ENCODE results near the gene NUDT21.
"Not testable (repeated sequence)": the region's sequence is repeated elsewhere in the genome, so short reads cannot be mapped to it uniquely, and the experiment has no call there.

The NUDT21 gene

GRCh38 chr16:56450986-56451752 lies at the start of gene NUDT21, which contains the start of gene OGFOD1:
NUDT21 (minus strand) TSS chr16:56451332; CDS start chr16:56451202, 130 bp downstream.
OGFOD1 (plus strand) TSS chr16:56451554; CDS start chr16:56451613, 59 bp downstream.
- DNase-seq (ENCODE audit: low read depth): peak; percentile 78

GRCh38 chr16:56493815-56494214 lies 42.7 kb upstream of the NUDT21 start:
- no peak for DNase-seq (ENCODE audit: low read depth)

GRCh38 chr16:56493126-56493525 lies 42.0 kb upstream of the NUDT21 start:
- no peak for DNase-seq (ENCODE audit: low read depth)

- no peak for DNase-seq (ENCODE audit: low read depth)
Observed at GRCh38 chr16:56491657-56492261, 40.6 kb upstream of the NUDT21 start.

GRCh38 chr16:56488868-56489267 lies 37.7 kb upstream of the NUDT21 start:
- not testable (repeated sequence) for DNase-seq (ENCODE audit: low read depth)

GRCh38 chr16:56488035-56488434 lies 36.9 kb upstream of the NUDT21 start:
- DNase-seq (ENCODE audit: low read depth): no peak

- no peak for DNase-seq (ENCODE audit: low read depth)
Observed at GRCh38 chr16:56483394-56483793, 32.3 kb upstream of the NUDT21 start.

GRCh38 chr16:56482683-56483236 lies 31.6 kb upstream of the NUDT21 start:
- DNase-seq (ENCODE audit: low read depth): no peak

GRCh38 chr16:56481468-56482122 lies 30.5 kb upstream of the NUDT21 start:
- no peak for DNase-seq (ENCODE audit: low read depth)

- no peak for DNase-seq (ENCODE audit: low read depth)
Observed at GRCh38 chr16:56480776-56481467, 29.8 kb upstream of the NUDT21 start.

GRCh38 chr16:56479469-56479868 lies 28.3 kb upstream of the NUDT21 start:
- no peak for DNase-seq (ENCODE audit: low read depth)

GRCh38 chr16:56478281-56479049 lies 27.3 kb upstream of the NUDT21 start:
- no peak for DNase-seq (ENCODE audit: low read depth)

GRCh38 chr16:56477096-56477878 lies 26.2 kb upstream of the NUDT21 start:
- DNase-seq (ENCODE audit: low read depth): no peak

GRCh38 chr16:56475201-56475600 lies 24.1 kb upstream of the NUDT21 start:
- no peak for DNase-seq (ENCODE audit: low read depth)

GRCh38 chr16:56470666-56471065 lies 19.5 kb upstream of the NUDT21 start:
- DNase-seq (ENCODE audit: low read depth): no peak

- DNase-seq (ENCODE audit: low read depth): no peak
Observed at GRCh38 chr16:56470232-56470631, 19.1 kb upstream of the NUDT21 start.

GRCh38 chr16:56469748-56470147 lies 18.6 kb upstream of the NUDT21 start:
- DNase-seq (ENCODE audit: low read depth): no peak

- no peak for DNase-seq (ENCODE audit: low read depth)
Observed at GRCh38 chr16:56468800-56469199, 17.7 kb upstream of the NUDT21 start.

- DNase-seq (ENCODE audit: low read depth): no peak
Observed at GRCh38 chr16:56466344-56466743, 15.2 kb upstream of the NUDT21 start.

GRCh38 chr16:56463153-56463552 lies 12.0 kb upstream of the NUDT21 start:
- DNase-seq (ENCODE audit: low read depth): no peak
